GM23248 (cell line): Measurements from ENCODE around the gene ITM2C. TPM values are rescaled to one million over a fixed set of nuclear protein-coding genes. Genes with fewer than 3 reads are reported as not detected.

ENCODE experiments used
- DNase-seq: peaks from one replicate; pipeline ENCODE4 v3.0.0-alpha.2; 2015
- H2AFZ ChIP-seq: fragments of 200-600 bp; sonication (generic); 2 replicates; pipeline ENCODE4 v1.6.1; 2016; ENCODE audit warnings: antibody characterized with exemption
- H3F3A ChIP-seq: fragments of 200-600 bp; sonication (generic); 2 replicates; pipeline ENCODE4 v1.6.1; 2016; ENCODE audit warnings: mild to moderate bottlenecking, antibody characterized with exemption, mixed run types; ENCODE audit not compliant: insufficient read depth
- H3K27ac ChIP-seq: fragments of 200-600 bp; sonication (generic); 2 replicates; pipeline ENCODE4 v1.5.1; 2016; ENCODE audit warnings: mild to moderate bottlenecking
- H3K27me3 ChIP-seq: fragments of 200-600 bp; sonication (generic); replicated peaks from 2 replicates; pipeline ENCODE4 v1.6.1; 2016; ENCODE audit warnings: mild to moderate bottlenecking; ENCODE audit not compliant: insufficient read depth
- H3K36me3 ChIP-seq: fragments of 200-600 bp; sonication (generic); 2 replicates; pipeline ENCODE4 v1.6.1; 2016; ENCODE audit warnings: low read depth, mild to moderate bottlenecking
- H3K4me1 ChIP-seq: fragments of 200-600 bp; sonication (generic); 2 replicates; pipeline ENCODE4 v1.6.1; 2016; ENCODE audit warnings: mild to moderate bottlenecking; ENCODE audit not compliant: insufficient read depth
- H3K4me2 ChIP-seq: fragments of 200-600 bp; sonication (generic); one replicate; pipeline ENCODE4 v1.6.1; 2016; ENCODE audit warnings: mild to moderate bottlenecking; ENCODE audit not compliant: unreplicated experiment
- H3K4me3 ChIP-seq: fragments of 200-600 bp; sonication (generic); 2 replicates; pipeline ENCODE4 v1.5.1; 2016; ENCODE audit warnings: mild to moderate bottlenecking
- H3K79me2 ChIP-seq: fragments of 200-600 bp; sonication (generic); 2 replicates; pipeline ENCODE4 v1.6.1; 2016; ENCODE audit warnings: mild to moderate bottlenecking; ENCODE audit not compliant: insufficient read depth
- H3K9ac ChIP-seq: fragments of 200-600 bp; sonication (generic); 2 replicates; pipeline ENCODE4 v1.6.1; 2016; ENCODE audit warnings: mild to moderate bottlenecking
- H3K9me2 ChIP-seq: fragments of 200-600 bp; sonication (generic); 2 replicates; pipeline ENCODE4 v1.6.1; 2016; ENCODE audit warnings: mixed run types, mild to moderate bottlenecking, moderate library complexity; ENCODE audit not compliant: insufficient read depth
- H3K9me3 ChIP-seq: fragments of 200-600 bp; sonication (generic); one replicate; pipeline ENCODE4 v1.6.1; 2017; ENCODE audit warnings: low read depth
- H4K20me1 ChIP-seq: fragments of 200-600 bp; sonication (generic); 2 replicates; pipeline ENCODE4 v1.6.0; 2016; ENCODE audit not compliant: insufficient read depth
- EZH2 ChIP-seq: fragments of 200-600 bp; sonication (generic); IDR thresholded peaks from 2 replicates; pipeline ENCODE4 v1.6.1; 2018; ENCODE audit warnings: antibody characterized with exemption, mild to moderate bottlenecking; ENCODE audit not compliant: insufficient read depth, poor library complexity, severe bottlenecking
- EZH2phosphoT487 ChIP-seq: fragments of 200-600 bp; sonication (generic); IDR thresholded peaks from 2 replicates; pipeline ENCODE4 v1.6.1; 2018; ENCODE audit warnings: antibody characterized with exemption, moderate library complexity, mild to moderate bottlenecking, low read depth; ENCODE audit not compliant: insufficient read depth
- WGBS, 2 experiments: methylation state at CpG; one replicate each; pipeline ENCODE4 v1.1.6; 2015 to 2017; ENCODE audit warnings: low lambda C conversion rate in 2 of 2, low coverage in 1 of 2; ENCODE audit errors: missing lambda C conversion rate in 2 of 2; 5-methylcytosine and 5-hydroxymethylcytosine counted together
- in situ Hi-C: fragments of 300-500 bp; cut with MboI; formaldehyde crosslinking; loops from 2 replicates; pipeline ENCODE4 v1.15.0; 2020
- polyA plus RNA-seq: library from polyadenylated mRNA; unstranded; fragments of >200 nt; fragmentation: Nextera tagmentation; extraction: Ambion mirVana; gene quantifications from 2 replicates; pipeline ENCODE4 v1.2.1, GENCODE V29; 2016
- total RNA-seq: library from RNA; depleted of rRNA; stranded (reverse); fragments of >200 nt; shearing (Covaris generic); gene quantifications from 2 replicates; pipeline ENCODE4 v1.2.3, GENCODE V29; 2014

ITM2C gene
- total and polyA plus RNA-seq, 2 experiments from 2014 or later, result 38.9 to 47.3 TPM

DNA sequence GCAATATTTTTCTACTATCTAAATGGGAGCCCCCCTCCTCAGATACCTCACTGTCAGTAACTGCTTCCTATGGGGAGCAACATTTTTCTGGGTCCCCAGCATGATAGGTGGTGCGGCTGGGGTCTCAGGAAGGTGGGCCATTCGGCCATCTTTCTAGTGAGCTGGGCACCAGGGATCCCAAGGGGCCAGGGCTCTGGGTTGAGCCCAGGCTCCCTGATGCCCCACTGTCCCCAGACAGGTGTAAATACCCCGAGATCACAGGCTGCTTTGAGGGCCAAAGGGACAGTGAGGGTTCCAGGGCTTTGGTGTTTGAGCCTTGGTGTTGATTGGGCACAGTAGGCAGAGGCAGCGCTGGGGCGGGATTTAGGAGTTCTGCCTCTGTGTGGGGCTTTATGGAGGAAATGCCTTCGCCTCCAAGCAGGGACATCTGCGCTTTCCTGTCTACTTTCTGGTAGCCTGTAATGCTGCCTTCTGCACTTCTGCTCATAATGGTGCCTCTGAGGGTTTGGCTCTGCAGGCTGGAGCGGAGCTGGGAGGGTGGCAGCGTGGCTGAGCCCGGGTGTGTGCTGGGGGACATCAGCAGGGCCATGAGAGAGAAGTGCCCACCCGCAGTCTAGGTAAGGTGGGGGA, 5.3 kb downstream of the ITM2C start:
- Histone ChIP-seq H3K9me2 (no peaks in the 10 kb centered on the region), H4K20me1 (no peaks in the 10 kb centered on the region), H3K27me3 (no peaks in the 10 kb centered on the region; the same call in 1 of the 2 replicates), H3K4me3 (no peak overlapping the region), H3K4me1 (no peaks in the 10 kb centered on the region), H3F3A (0 out of 2 replicates have a peak, but pooled peaks cover 9% of the 10 kb centered on the region), H3K4me2 (no peak overlapping the region), H2AFZ (no peak overlapping the region), H3K36me3 (no peaks in the 10 kb centered on the region), H3K9ac (no peak overlapping the region), H3K79me2 (no peaks in the 10 kb centered on the region), H3K27ac (no peak overlapping the region), H3K9me3 (no peaks in the 10 kb centered on the region)
- in situ Hi-C loops, result no loop called here
- 79 to 84% methylated on average over 11 of the region's 11 CpGs for WGBS, 2 experiments
- no peak for TF ChIP-seq EZH2phosphoT487
- TF ChIP-seq EZH2, result no peak
- no peak for DNase-seq

DNA sequence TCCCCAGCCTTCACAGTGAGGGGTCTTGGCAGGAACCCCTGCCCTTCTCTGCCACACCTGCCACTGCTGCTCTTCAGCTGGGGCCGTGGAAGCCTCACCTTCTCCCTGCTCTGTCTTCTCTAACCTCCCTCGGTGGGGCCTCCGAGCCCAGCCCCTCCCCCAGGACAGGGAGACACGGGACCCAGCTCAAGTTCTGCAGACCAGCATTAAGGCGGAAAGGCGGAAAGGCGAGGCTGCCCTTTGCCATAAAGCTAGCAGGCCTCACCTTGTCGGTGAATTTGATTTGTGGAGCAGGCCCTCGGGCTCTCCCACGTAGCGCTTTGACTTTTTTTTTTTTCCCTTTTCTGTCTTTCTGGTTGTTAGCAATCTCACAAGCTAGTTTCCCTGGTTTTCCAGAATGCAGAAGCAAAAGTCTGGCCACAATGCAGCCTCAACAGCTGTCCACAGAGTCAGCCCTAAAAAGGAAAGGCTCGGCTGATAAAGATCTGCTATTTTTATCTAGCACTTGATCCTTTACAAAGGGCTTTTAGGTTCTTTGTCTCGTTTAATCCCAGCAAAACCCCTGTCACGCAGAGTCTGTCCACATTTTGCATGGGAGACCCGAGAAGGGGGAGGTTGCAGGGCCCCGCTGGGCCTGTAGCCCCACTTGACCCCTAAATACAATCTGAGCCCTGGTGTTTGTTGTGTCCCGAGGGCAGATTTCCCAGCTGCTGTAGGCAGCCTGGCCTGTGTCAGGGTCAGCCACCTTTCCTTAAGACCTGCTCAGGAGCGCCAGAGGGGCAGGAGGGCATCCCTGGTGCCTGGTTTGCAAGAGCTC, 6.0 kb downstream of the ITM2C start:
- no peaks in the 10 kb centered on the region for H3K9me3 ChIP-seq
- 81 to 85% methylated on average over 18 of the region's 18 CpGs for WGBS, 2 experiments
- in situ Hi-C loops, result no loop called here
- DNase-seq, result no peak
- H3K9ac ChIP-seq, result no peak overlapping the region
- no peaks in the 10 kb centered on the region for H4K20me1 ChIP-seq
- no peaks in the 10 kb centered on the region for H3K79me2 ChIP-seq
- H3K9me2 ChIP-seq, result no peaks in the 10 kb centered on the region
- no peak overlapping the region for H2AFZ ChIP-seq
- 0 out of 2 replicates have a peak, but pooled peaks cover 9% of the 10 kb centered on the region for H3F3A ChIP-seq
- H3K27ac ChIP-seq, result no peak overlapping the region
- no peaks in the 10 kb centered on the region for H3K27me3 ChIP-seq
- no peak overlapping the region for H3K4me2 ChIP-seq
- no peaks in the 10 kb centered on the region for H3K36me3 ChIP-seq
- no peaks in the 10 kb centered on the region for H3K4me1 ChIP-seq
- no peak for TF ChIP-seq EZH2phosphoT487
- no peak for TF ChIP-seq EZH2
- no peak overlapping the region for H3K4me3 ChIP-seq

- in situ Hi-C loops, result no loop called here
- no peaks in the 10 kb centered on the region for H4K20me1 ChIP-seq
- H3K79me2 ChIP-seq, result no peaks in the 10 kb centered on the region
- 0 out of 2 replicates have a peak, but pooled peaks cover 7% of the 10 kb centered on the region for H3F3A ChIP-seq
- 71 to 75% methylated on average over 13 to 17 of the region's 17 CpGs for WGBS, 2 experiments
- no peaks in the 10 kb centered on the region for H3K4me1 ChIP-seq
- H2AFZ ChIP-seq, result no peak overlapping the region
- H3K4me3 ChIP-seq, result no peak overlapping the region
- H3K9ac ChIP-seq, result no peak overlapping the region
- H3K9me2 ChIP-seq, result no peaks in the 10 kb centered on the region
- no peaks in the 10 kb centered on the region for H3K9me3 ChIP-seq
- H3K27ac ChIP-seq, result no peak overlapping the region
- DNase-seq, result no peak
- TF ChIP-seq EZH2phosphoT487, result no peak
- no peak for TF ChIP-seq EZH2
- H3K4me2 ChIP-seq, result no peak overlapping the region
- H3K27me3 ChIP-seq, result no peaks in the 10 kb centered on the region
- H3K36me3 ChIP-seq, result no peaks in the 10 kb centered on the region
Measured at GRCh38 chr2:230871361-230872150, 6.8 kb downstream of the ITM2C start.

DNA sequence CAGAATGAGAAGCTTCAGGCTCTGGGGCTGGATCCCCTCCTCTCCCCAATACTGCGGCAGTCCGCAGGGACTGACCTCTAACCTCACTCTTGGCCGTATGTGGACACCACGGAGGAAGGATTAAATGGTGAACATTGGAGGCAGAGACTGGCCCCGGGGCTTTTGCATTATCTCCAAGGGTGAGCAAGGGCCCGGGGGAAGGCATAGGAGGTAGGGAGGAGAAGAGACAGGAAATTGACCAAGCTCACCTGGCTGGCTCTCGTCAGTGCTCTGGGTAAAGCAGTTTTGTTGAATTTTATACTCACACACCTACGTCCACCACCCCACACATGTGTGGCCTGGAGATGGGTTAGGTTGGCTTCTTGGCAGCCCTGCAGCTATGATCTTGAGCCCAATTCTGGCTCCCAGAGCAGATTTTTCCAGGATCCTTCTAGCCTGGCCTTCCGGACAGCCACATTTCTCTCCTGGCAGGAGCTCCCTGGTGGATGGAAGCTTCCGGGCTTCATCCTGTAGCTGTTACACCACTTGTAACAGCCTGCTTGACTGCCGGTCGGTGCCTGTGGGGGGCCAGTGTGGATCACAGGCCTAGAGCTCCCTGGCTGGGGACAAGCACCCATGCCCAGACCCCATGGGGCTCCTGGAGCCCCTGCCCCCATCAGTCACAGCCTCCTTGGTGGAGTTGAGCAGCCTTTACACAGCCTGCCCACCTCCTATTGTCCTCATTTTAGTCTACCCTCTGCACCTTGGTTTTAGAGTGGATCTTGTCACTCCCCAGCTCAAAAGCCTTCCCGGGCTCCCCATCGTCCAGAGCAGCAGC, 7.6 kb downstream of the ITM2C start:
- no peak for DNase-seq
- no peaks in the 10 kb centered on the region for H3K9me3 ChIP-seq
- TF ChIP-seq EZH2phosphoT487 (no peak), EZH2 (no peak)
- WGBS, 2 experiments, result 76 to 84% methylated on average over 14 of the region's 14 CpGs
- H3K4me2 ChIP-seq, result no peak overlapping the region
- H3K9me2 ChIP-seq, result no peaks in the 10 kb centered on the region
- no peak overlapping the region for H2AFZ ChIP-seq
- no peaks in the 10 kb centered on the region for H3F3A ChIP-seq
- in situ Hi-C loops, result no loop called here
- H3K36me3 ChIP-seq, result no peaks in the 10 kb centered on the region
- H3K79me2 ChIP-seq, result no peaks in the 10 kb centered on the region
- no peak overlapping the region for H3K4me3 ChIP-seq
- no peak overlapping the region for H3K27ac ChIP-seq
- no peaks in the 10 kb centered on the region for H3K27me3 ChIP-seq
- H4K20me1 ChIP-seq, result no peaks in the 10 kb centered on the region
- H3K9ac ChIP-seq, result no peak overlapping the region
- H3K4me1 ChIP-seq, result no peaks in the 10 kb centered on the region
